Activated T-cell treated with anti-CD3 and anti-CD28 coated beads, Interleukin-2, amount 50 U/mL, for 72 hours (primary cell): ENCODE data around the gene LANCL2. TPM values are rescaled to one million over a fixed set of nuclear protein-coding genes. Genes with fewer than 3 reads are reported as not detected.

Experiments used
- ATAC-seq, 2 donors: fragments of 150-1000 bp; cut with Tn5 transposase; replicated peaks in 1 of 2; 2 replicates each; pipeline ENCODE4 v1.10.0; 2021; ENCODE audit warnings: moderate library complexity in 2 of 2, mild to moderate bottlenecking in 1 of 2
- DNase-seq, 2 donors: peaks; one replicate each; pipeline ENCODE4 v3.0.0; 2021 to 2022; ENCODE audit warnings: mixed read lengths in 1 of 2
- H3K27ac Mint-ChIP-seq: one replicate; pipeline ENCODE4 v1.8.0; 2022; ENCODE audit warnings: mild to moderate bottlenecking, moderate library complexity, mixed read lengths
- H3K27me3 Mint-ChIP-seq: one replicate; pipeline ENCODE4 v1.8.0; 2022; ENCODE audit warnings: low read depth, mixed read lengths
- H3K36me3 Mint-ChIP-seq, 2 donors: one replicate each; pipeline ENCODE4 v1.8.0; 2022; ENCODE audit warnings: mixed read lengths in 2 of 2, mild to moderate bottlenecking in 1 of 2; ENCODE audit not compliant: insufficient read depth in 2 of 2
- H3K4me1 Mint-ChIP-seq: one replicate; pipeline ENCODE4 v1.8.0; 2022; ENCODE audit warnings: low read depth, mixed read lengths
- H3K4me3 Mint-ChIP-seq, 2 donors: one replicate each; pipeline ENCODE4 v1.8.0; 2022; ENCODE audit warnings: mild to moderate bottlenecking in 2 of 2, mixed read lengths in 2 of 2, moderate library complexity in 2 of 2
- H3K9me3 Mint-ChIP-seq, 2 donors: one replicate each; pipeline ENCODE4 v1.8.0; 2022; ENCODE audit warnings: mixed read lengths in 2 of 2
- total RNA-seq, 2 donors: library from RNA; stranded (reverse); gene quantifications; one replicate each; pipeline ENCODE4 v1.2.3, GENCODE V29; 2022

The LANCL2 gene
- total RNA-seq, 2 donors from 2014 or later = 9.5 to 13.0 TPM

DNA sequence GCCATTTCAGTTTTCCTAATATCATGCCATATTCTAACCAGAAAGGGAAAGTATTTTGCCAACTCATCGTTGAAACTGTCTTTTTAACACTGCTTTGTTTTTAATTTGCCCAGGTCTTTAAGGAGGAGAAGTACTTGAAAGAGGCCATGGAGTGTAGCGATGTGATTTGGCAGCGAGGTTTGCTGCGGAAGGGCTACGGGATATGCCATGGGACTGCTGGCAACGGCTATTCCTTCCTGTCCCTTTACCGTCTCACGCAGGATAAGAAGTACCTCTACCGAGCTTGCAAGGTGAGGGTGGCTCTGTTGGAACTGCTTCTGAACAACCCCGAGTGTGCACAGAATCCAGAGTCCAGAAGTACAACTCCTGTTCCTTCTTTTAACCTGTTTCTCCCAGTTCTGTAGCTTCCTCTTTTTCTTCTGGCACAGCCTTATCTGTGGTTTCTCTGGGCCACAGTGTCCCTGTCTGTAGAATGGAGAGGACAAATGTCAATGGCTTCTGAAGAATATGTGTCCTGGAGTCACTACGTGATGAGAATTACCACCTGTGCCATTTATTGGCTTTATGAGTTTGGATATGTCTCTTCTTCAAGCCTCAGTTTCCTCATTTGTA is 60.1 kb downstream of the LANCL2 start:
- Mint-ChIP-seq H3K9me3 (no peaks in the 10 kb centered on the region), H3K27me3 (no peaks in the 10 kb centered on the region), H3K4me3 (no peak overlapping the region), H3K4me1 (peaks cover 21% of the 10 kb centered on the region), H3K36me3 (peaks cover 1 to 11% of the 10 kb centered on the region in 2 donors), H3K27ac (no peak overlapping the region)
- DNase-seq = no peak
- ATAC-seq = no peak

DNA sequence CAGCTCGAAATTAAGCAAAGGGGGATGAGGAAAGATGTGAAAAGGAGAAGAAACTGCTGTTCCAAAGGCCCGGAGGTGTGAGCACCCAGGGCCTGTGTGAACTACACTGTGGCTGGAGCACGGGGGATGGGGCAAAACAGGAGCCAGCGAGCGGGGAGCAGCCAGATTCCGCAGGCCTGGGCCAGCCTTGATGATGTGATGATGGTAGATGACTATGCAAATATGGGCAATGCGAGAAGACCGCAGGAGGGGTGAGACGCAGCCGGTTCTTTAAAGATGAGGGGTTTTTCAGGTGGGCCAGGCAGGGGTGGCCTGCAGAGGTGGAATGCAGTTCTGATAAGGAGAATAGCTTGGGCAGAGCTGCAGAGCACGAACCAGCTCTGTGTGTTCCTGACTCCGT is 61.5 kb downstream of the LANCL2 start:
- Mint-ChIP-seq H3K4me1 (peaks cover 21% of the 10 kb centered on the region), H3K36me3 (peaks cover 1 to 11% of the 10 kb centered on the region in 2 donors), H3K27me3 (no peaks in the 10 kb centered on the region), H3K27ac (no peak overlapping the region), H3K9me3 (no peaks in the 10 kb centered on the region), H3K4me3 (no peak overlapping the region)
- DNase-seq = no peak
- no peak for ATAC-seq

DNA sequence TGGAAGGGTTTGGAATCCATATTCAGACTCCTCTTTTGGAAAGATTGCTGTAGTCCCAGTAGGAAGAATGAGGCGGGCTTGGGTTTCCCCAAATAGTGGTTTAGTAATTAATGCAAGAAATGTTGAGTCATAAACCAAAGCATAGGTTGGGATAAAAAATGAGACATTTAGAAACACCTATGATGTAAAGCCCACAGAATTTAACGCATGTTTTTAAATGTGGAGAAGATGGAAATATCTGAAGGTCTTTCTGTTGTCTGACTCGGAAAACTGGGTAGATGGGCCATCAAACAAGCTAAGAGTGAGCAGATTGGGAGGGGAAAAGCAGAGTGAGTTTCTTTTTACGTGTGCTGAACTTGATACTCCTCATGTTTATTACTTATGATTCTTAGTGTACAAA is 62.2 kb downstream of the LANCL2 start:
- ATAC-seq = peak; percentile 20 to 58
- Mint-ChIP-seq H3K36me3 (peaks cover 1 to 11% of the 10 kb centered on the region in 2 donors), H3K4me3 (peak overlapping the region; percentile 34 to 35)

DNA sequence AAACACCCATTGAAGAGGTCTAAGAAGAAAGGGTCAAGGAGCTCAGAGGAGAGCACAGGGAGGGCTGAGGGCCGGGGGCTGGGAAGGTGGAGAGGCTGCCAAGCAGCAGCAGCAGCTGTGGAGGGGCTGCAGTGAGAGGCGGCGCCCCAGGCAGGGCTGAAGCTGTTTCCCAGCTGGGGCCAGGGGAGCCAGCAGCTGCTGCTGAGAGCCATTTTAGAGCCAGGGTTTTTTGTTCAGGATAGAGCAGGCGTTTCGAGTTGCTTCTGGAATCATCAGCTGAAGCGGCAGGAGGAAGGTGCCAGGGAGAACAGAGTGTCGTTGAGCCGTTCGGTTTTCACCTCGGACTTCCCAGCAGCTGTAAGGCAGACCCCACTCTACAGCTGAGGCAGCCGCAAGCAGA is 62.7 kb downstream of the LANCL2 start:
- Mint-ChIP-seq H3K4me3 (peak overlapping the region in 1 of 2 donors; percentile 34), H3K27ac (no peak overlapping the region), H3K27me3 (no peaks in the 10 kb centered on the region), H3K36me3 (peaks cover 1 to 11% of the 10 kb centered on the region in 2 donors), H3K9me3 (no peaks in the 10 kb centered on the region), H3K4me1 (peaks cover 22% of the 10 kb centered on the region)
- no peak for ATAC-seq
- no peak for DNase-seq

More for the DNA sequence above, 62.2 kb downstream of the LANCL2 start:
- Mint-ChIP-seq H3K27ac (peak overlapping the region; percentile 16), H3K27me3 (no peaks in the 10 kb centered on the region), H3K9me3 (no peaks in the 10 kb centered on the region), H3K4me1 (peaks cover 21% of the 10 kb centered on the region)
- DNase-seq = no peak

DNA sequence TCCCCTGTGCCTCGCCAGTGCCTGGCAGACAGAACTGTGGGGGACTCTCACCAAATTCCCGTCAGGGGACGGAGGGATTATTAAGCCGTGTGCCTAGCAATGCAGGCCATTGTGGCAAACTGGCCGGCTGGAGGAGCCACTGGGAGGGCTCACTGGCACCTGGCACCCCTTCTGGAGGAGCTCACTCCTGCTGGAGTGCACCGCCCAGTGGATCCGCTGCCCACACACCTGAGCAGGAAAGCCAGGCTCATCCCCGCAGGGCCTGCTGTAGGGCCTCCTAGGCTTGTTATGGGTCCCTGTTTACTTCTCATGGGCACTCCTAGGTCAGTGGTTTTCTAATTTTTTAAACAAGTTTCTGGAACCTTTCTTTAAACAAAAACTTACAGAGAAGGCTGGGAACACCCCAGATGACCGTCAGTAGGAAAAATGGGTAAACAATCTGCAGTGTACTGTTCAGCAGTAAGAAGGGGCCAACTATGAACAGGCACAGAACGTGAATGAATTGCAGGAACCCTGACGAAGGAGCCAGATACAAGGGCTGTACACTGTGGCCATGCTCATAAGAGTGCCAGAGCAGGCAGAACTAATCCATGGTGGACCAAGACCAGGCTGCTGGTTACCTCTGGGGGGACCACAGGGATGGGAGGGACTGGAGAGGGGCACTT is 64.8 kb downstream of the LANCL2 start:
- Mint-ChIP-seq H3K36me3 (peaks cover 1 to 11% of the 10 kb centered on the region in 2 donors), H3K27ac (no peak overlapping the region), H3K4me3 (no peak overlapping the region), H3K9me3 (no peaks in the 10 kb centered on the region), H3K27me3 (no peaks in the 10 kb centered on the region), H3K4me1 (peaks cover 33% of the 10 kb centered on the region)
- DNase-seq (no peak), ATAC-seq (no peak)

DNA sequence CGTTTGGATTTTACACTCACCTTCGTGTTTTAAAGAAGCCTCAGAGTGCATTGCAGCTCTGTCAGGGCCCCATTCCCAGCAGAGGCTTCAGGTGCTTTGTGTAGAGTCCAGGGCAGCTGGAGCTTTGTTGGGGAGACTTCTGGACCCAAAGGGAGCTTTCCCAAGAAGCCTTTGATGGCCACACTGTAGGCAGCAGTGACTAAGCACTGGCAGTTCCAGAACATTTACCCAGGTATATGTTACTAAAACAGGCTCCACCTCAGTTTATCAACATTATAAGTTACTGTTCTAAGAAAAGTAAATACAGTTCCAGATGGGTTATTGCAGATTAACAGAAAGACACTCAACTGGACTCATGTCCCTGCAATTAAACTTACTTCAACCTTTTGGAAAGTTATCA is 66.8 kb downstream of the LANCL2 start:
- DNase-seq (no peak), ATAC-seq (no peak)
- H3K36me3 Mint-ChIP-seq = no peaks in the 10 kb centered on the region
- H3K4me3 Mint-ChIP-seq = no peak overlapping the region
- no peak overlapping the region for H3K27ac Mint-ChIP-seq
- no peaks in the 10 kb centered on the region for H3K9me3 Mint-ChIP-seq
- H3K27me3 Mint-ChIP-seq = no peaks in the 10 kb centered on the region
- peaks cover 28% of the 10 kb centered on the region for H3K4me1 Mint-ChIP-seq

DNA sequence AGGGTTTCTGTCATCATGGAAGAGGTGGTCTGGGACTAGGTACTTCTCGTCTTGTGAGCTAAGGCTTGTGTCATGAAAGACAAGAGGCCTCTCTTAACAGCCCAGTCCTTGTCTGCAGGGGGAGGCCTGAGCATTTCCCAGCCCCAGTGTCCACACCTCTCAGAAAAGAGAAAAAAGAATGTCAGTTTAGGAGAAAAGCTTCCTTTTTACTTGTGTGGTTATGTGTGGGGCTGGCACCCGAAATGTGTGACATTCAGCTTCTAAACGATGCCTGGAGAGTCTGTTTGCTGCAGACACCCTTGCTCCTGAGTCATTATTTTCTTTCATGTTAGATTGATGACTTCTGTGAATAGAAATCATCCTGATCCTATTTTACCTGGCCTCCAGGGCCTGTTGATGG is 67.4 kb downstream of the LANCL2 start:
- Mint-ChIP-seq H3K36me3 (no peaks in the 10 kb centered on the region), H3K27me3 (no peaks in the 10 kb centered on the region), H3K9me3 (no peaks in the 10 kb centered on the region), H3K27ac (no peak overlapping the region), H3K4me3 (no peak overlapping the region), H3K4me1 (peaks cover 25% of the 10 kb centered on the region)
- ATAC-seq = no peak
- DNase-seq = no peak

DNA sequence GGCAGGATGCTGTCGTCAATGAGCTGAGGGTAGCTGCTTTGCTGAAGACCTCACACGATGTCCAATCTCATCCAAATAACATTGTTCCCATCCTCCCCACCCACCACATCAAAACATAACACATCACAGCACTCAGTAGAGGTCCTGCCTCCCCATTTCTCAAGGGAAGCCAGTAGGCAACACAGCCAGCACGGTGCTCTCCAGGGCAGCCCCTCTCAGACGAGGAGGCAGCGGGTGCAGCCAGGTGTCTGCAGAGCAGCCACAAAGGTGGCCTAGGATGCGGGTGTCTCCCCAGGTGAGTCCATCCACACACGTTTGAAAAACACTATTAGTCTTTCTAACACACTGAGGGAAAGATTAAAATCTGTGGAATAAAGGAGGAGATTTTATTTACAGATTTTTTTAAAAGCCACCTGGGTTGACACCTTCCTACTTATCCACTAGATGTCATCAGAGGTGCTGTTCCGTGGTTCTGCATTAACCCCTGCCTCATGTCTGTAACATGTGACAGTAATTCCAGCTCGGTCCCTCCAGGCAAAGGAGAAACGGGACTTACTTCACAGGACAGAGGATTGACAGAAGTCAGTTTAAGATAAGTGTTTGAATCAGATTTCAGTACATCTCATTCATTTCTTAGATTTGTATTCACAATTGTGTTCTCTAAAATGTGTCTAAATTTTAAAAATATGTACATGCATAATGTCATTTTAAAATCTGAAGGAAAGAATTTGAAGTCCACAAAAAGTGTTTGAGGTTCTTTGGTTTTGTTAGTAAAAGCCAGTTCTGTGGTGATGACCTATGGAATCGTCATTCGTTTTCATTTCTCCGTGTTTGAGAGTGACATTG is 68.0 kb downstream of the LANCL2 start:
- peak; percentile 54 to 67 for ATAC-seq
- Mint-ChIP-seq H3K27me3 (no peaks in the 10 kb centered on the region), H3K4me3 (no peak overlapping the region), H3K36me3 (no peaks in the 10 kb centered on the region), H3K9me3 (no peaks in the 10 kb centered on the region), H3K27ac (no peak overlapping the region), H3K4me1 (peaks cover 24% of the 10 kb centered on the region)
- DNase-seq = peak; percentile 10 to 22

DNA sequence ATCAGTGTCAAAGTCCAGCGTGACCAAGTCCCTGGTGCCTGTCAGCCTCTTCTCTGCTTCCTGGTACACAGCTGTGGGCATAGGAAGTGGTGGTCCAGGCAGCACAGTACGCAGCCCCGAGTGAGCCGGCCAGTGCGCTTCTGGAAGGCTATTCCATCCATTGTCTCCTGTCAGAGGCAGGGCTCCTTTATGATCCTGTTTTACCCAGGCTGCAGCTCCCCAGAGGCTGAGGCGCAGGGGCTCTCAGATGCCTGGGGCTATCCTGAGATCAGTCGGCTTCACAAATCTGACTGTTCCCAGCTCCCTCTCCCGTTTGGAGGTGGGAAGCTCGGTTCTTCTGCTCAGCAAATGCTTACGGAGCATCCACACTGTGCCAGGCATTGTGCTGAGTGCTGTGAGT is 70.3 kb downstream of the LANCL2 start:
- ATAC-seq (no peak), DNase-seq (no peak)
- H3K36me3 Mint-ChIP-seq = no peaks in the 10 kb centered on the region
- no peak overlapping the region for H3K4me3 Mint-ChIP-seq
- H3K9me3 Mint-ChIP-seq = no peaks in the 10 kb centered on the region
- H3K27me3 Mint-ChIP-seq = no peaks in the 10 kb centered on the region
- peaks cover 41% of the 10 kb centered on the region for H3K4me1 Mint-ChIP-seq
- H3K27ac Mint-ChIP-seq = no peak overlapping the region

DNA sequence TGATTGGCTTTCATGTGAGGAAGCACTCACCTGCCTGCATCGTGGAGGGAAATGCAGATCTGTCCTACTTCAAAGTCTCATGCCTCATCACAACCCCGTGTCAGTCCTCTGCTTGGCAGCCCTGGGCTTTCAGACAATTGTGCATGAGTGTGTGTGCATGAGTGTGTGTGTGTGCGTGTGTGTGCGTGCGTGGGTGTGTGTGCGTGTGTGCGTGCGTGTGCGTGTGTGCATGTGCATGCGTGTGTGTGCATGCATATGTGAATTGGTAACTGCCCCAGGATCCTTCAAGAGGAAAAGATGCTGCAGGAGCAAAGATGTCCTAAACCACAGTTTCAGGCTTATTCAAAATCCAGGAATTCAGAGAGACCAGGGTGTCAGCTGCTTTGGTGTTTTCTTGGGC is 71.3 kb downstream of the LANCL2 start:
- H3K27me3 Mint-ChIP-seq = no peaks in the 10 kb centered on the region
- H3K27ac Mint-ChIP-seq = no peak overlapping the region
- peaks cover 41% of the 10 kb centered on the region for H3K4me1 Mint-ChIP-seq

DNA sequence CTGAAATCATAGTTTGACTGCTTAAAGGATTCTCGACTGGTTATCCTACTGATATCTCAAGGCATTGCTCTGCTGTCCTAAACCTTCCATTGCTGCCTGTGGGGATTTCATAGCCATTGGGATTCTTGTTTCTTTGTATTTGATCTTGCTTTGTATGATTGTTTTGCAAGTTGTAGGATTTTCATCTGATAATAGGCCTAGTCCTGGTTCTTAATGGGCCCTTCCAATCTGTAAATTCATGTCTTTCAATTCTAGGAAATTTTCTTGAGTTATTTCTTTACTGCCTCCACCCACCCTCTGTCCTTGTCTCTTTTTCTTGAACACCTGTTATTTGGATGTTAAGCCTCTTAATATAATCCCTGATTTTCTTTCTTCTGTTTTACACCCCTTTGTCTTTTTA is 72.2 kb downstream of the LANCL2 start:
- no peak for ATAC-seq
- no peaks in the 10 kb centered on the region for H3K27me3 Mint-ChIP-seq

More for the DNA sequence above, 71.3 kb downstream of the LANCL2 start:
- H3K4me3 Mint-ChIP-seq = no peak overlapping the region
- DNase-seq (no peak), ATAC-seq (no peak)
- no peaks in the 10 kb centered on the region for H3K36me3 Mint-ChIP-seq
- no peaks in the 10 kb centered on the region for H3K9me3 Mint-ChIP-seq

DNA sequence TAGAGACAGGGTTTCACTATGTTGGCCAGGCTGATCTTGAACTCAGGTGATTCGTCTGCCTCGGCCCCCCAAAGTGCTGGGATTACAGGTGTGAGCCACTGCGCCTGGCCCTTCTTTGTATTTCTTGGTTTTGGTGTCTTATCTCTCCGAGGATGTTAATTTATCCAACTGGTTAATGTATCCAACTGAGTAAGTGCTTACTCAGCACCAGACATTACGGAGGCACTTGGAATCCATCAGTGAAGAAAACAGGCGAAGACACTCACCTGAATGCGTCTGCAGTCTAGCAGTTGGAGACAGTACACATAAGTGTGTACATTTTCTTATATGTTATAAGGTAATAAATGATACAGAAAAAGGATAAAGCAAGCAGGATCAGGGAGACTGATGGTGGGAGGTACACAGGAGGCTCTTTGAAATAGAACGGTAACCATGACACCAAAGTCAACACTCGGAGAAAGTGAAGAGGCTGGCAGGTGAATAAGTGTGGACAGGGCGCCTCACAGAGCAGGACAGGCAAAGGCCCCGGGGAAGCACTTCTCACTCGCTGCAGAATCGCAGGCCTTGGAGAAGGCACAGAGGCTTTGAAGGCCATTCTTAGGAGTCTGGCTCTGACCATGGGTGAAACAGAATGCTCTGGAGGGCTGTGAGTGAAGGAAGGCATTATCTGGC is 73.1 kb downstream of the LANCL2 start:
- Mint-ChIP-seq H3K36me3 (no peaks in the 10 kb centered on the region), H3K9me3 (no peaks in the 10 kb centered on the region), H3K4me3 (no peak overlapping the region), H3K27me3 (no peaks in the 10 kb centered on the region), H3K4me1 (peaks cover 35% of the 10 kb centered on the region), H3K27ac (peak overlapping the region; percentile 36)
- ATAC-seq (peak in 1 of 2 donors; percentile 5), DNase-seq (no peak)

More for the DNA sequence above, 72.2 kb downstream of the LANCL2 start:
- H3K9me3 Mint-ChIP-seq = no peaks in the 10 kb centered on the region
- H3K4me3 Mint-ChIP-seq = no peak overlapping the region
- no peaks in the 10 kb centered on the region for H3K36me3 Mint-ChIP-seq
- no peak overlapping the region for H3K27ac Mint-ChIP-seq
- peaks cover 41% of the 10 kb centered on the region for H3K4me1 Mint-ChIP-seq
- no peak for DNase-seq
